IMR-90 (cell line): ENCODE data around the gene RPS15A.

ENCODE experiments used
- CTCF ChIP-seq: conservative IDR thresholded peaks from 2 replicates; pipeline ENCODE4 v1.5.1; 2012; ENCODE audit warnings: mild to moderate bottlenecking, low read depth, low read length, improper control_type of control experiment
- FOS ChIP-seq: fragments of 150-350 bp; IDR thresholded peaks from 2 replicates; pipeline ENCODE4 v1.6.1; 2016; ENCODE audit warnings: low read depth, low read length
- MXI1 ChIP-seq: IDR thresholded peaks from 2 replicates; pipeline ENCODE4 v1.6.1; 2012; ENCODE audit warnings: low read depth, mild to moderate bottlenecking, low read length, moderate library complexity, borderline replicate concordance
- SMC3 ChIP-seq: fragments of 150-350 bp; IDR thresholded peaks from 2 replicates; pipeline ENCODE4 v1.6.1; 2016; ENCODE audit warnings: low read depth, mild to moderate bottlenecking, antibody characterized with exemption, low read length, moderate library complexity

- TF ChIP-seq CTCF: no peak
- TF ChIP-seq FOS: no peak
- TF ChIP-seq MXI1: no peak
- TF ChIP-seq SMC3: no peak
Observed at GRCh38 chr16:18804540-18804939, 14.4 kb upstream of the RPS15A start.
